Body of pancreas (tissue), 4 donors: ENCODE measurements around the gene YARS2.

Experiments
- CTCF ChIP-seq, 7 experiments: fragments of 450-650 bp in 4 of 7; fragments of 200-600 bp in 3 of 7; sonication (generic) in 3 of 7; IDR thresholded peaks; one replicate each; pipeline ENCODE4 v1.5.1; 2016 to 2019; ENCODE audit warnings: antibody characterized with exemption in 7 of 7
- POLR2A ChIP-seq, 3 donors: fragments of 450-650 bp; IDR thresholded peaks; one replicate each; pipeline ENCODE4 v1.6.1; 2016; ENCODE audit warnings: antibody characterized with exemption in 3 of 3, mild to moderate bottlenecking in 2 of 3

GRCh38 chr12:32773691-32774090 is 18.0 kb upstream of the YARS2 start:
- TF ChIP-seq CTCF (IDR thresholded peaks at IDR 0.05) (no peak), POLR2A (IDR thresholded peaks at IDR 0.05) (no peak)
